Measurements from ENCODE around the gene USP50. TPM values are rescaled to one million over a fixed set of nuclear protein-coding genes. Genes with fewer than 3 reads are reported as not detected.

The USP50 gene
- total and polyA plus RNA-seq, 2 of the 13 experiments (the other 11 are each of a cell fraction or from before 2014, with no cell fraction given), result 0.86 TPM; not detected in 1

GRCh38 chr15:50452927-50453326 lies 93.5 kb downstream of the USP50 start (continued):
- TF ChIP-seq, protein P1, sequence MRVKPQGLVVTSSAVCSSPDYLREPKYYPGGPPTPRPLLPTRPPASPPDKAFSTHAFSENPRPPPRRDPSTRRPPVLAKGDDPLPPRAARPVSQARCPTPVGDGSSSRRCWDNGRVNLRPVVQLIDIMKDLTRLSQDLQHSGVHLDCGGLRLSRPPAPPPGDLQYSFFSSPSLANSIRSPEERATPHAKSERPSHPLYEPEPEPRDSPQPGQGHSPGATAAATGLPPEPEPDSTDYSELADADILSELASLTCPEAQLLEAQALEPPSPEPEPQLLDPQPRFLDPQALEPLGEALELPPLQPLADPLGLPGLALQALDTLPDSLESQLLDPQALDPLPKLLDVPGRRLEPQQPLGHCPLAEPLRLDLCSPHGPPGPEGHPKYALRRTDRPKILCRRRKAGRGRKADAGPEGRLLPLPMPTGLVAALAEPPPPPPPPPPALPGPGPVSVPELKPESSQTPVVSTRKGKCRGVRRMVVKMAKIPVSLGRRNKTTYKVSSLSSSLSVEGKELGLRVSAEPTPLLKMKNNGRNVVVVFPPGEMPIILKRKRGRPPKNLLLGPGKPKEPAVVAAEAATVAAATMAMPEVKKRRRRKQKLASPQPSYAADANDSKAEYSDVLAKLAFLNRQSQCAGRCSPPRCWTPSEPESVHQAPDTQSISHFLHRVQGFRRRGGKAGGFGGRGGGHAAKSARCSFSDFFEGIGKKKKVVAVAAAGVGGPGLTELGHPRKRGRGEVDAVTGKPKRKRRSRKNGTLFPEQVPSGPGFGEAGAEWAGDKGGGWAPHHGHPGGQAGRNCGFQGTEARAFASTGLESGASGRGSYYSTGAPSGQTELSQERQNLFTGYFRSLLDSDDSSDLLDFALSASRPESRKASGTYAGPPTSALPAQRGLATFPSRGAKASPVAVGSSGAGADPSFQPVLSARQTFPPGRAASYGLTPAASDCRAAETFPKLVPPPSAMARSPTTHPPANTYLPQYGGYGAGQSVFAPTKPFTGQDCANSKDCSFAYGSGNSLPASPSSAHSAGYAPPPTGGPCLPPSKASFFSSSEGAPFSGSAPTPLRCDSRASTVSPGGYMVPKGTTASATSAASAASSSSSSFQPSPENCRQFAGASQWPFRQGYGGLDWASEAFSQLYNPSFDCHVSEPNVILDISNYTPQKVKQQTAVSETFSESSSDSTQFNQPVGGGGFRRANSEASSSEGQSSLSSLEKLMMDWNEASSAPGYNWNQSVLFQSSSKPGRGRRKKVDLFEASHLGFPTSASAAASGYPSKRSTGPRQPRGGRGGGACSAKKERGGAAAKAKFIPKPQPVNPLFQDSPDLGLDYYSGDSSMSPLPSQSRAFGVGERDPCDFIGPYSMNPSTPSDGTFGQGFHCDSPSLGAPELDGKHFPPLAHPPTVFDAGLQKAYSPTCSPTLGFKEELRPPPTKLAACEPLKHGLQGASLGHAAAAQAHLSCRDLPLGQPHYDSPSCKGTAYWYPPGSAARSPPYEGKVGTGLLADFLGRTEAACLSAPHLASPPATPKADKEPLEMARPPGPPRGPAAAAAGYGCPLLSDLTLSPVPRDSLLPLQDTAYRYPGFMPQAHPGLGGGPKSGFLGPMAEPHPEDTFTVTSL (CRISPR knock-in tag; IDR thresholded peaks at IDR 0.05; ENCODE audit: borderline replicate concordance), result no peak
- TF ChIP-seq TCF7 (IDR thresholded peaks at IDR 0.05; ENCODE audit: low read depth) (no peak), SMAD9 (CRISPR knock-in tag; IDR thresholded peaks at IDR 0.05) (no peak), EED (CRISPR knock-in tag; IDR thresholded peaks at IDR 0.05) (no peak), ZNF782 (CRISPR knock-in tag; IDR thresholded peaks at IDR 0.05; ENCODE audit: borderline replicate concordance) (no peak), NFE2L2 (IDR thresholded peaks at IDR 0.05; ENCODE audit: low read length) (no peak), HNRNPH1 (optimal IDR thresholded peaks at IDR 0.05; ENCODE audit: low read depth, low read length) (no peak), MBD4 (IDR thresholded peaks at IDR 0.05; ENCODE audit: borderline replicate concordance, low read length) (no peak), ZSCAN12 (CRISPR knock-in tag; IDR thresholded peaks at IDR 0.05) (no peak), ZNF329 (CRISPR knock-in tag; IDR thresholded peaks at IDR 0.05; ENCODE audit: low read depth) (no peak)

Small RNA genes lying within 50 kb of the gene (small RNA-seq; reads per million reads assigned to genes)
- gene RNA5SP395 (ENCODE audit: insufficient read depth in 2 of 3, insufficient read length in 3 of 3, low read depth in 2 of 3, low replicate concordance in 1 of 3), result 0 reads per million in 3 experiments

Other genes with a start within 250 kb of the USP50 start
- gene GABPB1, start 191.5 kb downstream of the USP50 start, total RNA-seq (2016; rRNA removed; fragmentation: Illumina TruSeq; extraction: Trizol), result 39.5 and 50.8 TPM in 2 replicates
- gene GABPB1, start 191.5 kb downstream of the USP50 start, polyA plus RNA-seq (2011; rRNA removed), result 17.3 and 17.5 TPM in 2 replicates
- gene USP8, start 122.3 kb downstream of the USP50 start, total RNA-seq (2016; rRNA removed; fragmentation: Illumina TruSeq; extraction: Trizol), result 50.7 and 81.7 TPM in 2 replicates
- 26.3 and 36.4 TPM in 2 replicates for gene USP8, start 122.3 kb downstream of the USP50 start, polyA plus RNA-seq (2011; rRNA removed)
- 31.7 and 36.0 TPM in 2 replicates for gene TRPM7, start 140.1 kb upstream of the USP50 start, total RNA-seq (2016; rRNA removed; fragmentation: Illumina TruSeq; extraction: Trizol)
- 10.3 and 11.0 TPM in 2 replicates for gene TRPM7, start 140.1 kb upstream of the USP50 start, polyA plus RNA-seq (2011; rRNA removed)
- gene SPPL2A, start 219.0 kb upstream of the USP50 start, total RNA-seq (2016; rRNA removed; fragmentation: Illumina TruSeq; extraction: Trizol), result 69.9 and 105 TPM in 2 replicates
- 80.5 and 87.1 TPM in 2 replicates for gene SPPL2A, start 219.0 kb upstream of the USP50 start, polyA plus RNA-seq (2011; rRNA removed)